Measurements from ENCODE around the gene AP4E1.
"Not testable (repeated sequence)": the region's sequence is repeated elsewhere in the genome, so short reads cannot be mapped to it uniquely, and the experiment has no call there.

Gene AP4E1

DNA sequence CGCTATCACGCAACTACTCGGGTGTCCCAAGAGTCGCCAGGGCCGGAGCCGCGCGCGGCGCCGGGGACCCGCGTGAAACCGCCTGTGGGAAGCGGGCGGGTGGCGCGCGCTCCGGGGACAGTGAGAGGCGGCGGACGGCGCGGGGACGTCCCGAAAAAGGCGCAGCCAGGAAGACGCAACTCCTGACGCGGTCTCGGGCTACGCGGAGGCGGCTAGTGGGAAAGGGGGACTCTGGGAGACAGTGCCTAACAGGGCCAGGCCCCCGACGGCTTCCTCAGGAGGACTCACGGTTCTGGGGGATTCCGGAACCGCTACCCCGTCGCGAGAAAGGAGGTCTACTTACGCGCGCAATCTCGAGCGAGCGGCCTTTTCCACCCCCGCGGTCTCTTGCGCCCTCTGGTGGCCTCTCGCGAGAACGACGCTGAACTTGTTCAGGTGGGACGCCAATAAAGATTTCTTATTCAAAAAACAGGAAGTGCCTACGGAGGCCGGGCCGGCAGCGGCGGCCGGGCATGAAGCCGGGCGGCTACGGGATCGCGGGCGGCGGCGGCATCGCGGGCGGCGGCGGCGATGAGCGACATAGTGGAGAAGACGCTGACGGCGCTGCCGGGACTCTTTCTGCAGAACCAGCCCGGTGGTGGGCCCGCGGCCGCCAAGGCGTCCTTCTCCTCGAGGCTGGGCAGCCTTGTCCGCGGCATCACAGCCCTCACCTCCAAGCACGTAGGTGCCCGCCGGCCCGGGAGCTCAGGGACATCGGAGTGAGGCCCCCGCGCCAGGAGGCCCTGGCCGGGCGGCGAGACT, at the start of gene AP4E1:
Gene AP4E1 (plus strand): TSS at position 475 of the 801 bp plus-strand sequence. CDS start 96 bp downstream, at position 571.
- Histone ChIP-seq H3K9me3 (ENCODE audit: control insufficient read depth, low read length) (no peaks in the 10 kb centered on the region), H3K9ac (ENCODE audit: low read length) (peak within 1 kb of the TSS; percentile 83), H3K36me3 (ENCODE audit: control insufficient read depth, insufficient read depth, low read length) (no peaks in the 10 kb centered on the region), H3K27me3 (ENCODE audit: control insufficient read depth, insufficient read depth, low read length) (no peaks in the 10 kb centered on the region), H3K4me1 (ENCODE audit: control insufficient read depth, insufficient read depth, low read length) (peaks cover 8% of the 10 kb centered on the region), H3K4me3 (ENCODE audit: low read length) (peak within 1 kb of the TSS; percentile 80)

DNA sequence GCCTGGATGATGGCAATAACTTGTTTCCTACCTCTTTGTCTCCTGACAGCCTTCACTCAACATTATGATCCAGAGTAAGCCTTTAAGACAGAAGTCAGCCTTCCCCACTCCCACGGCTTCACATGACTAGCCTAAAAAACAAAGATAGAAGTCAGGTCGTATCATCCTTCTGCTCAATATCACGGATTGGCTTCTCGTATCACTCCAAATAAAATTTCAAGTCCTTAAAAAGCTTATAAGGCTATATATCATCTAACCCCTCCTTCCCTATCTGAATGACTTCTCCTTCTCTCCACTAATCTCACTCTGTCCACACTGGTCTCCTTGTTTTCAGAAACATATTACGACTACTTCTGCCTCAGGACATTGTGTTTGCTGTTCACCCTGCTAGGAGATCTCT, 47.7 kb upstream of the AP4E1 start:
- Histone ChIP-seq H3K9ac (ENCODE audit: low read length) (no peak overlapping the region), H3K4me1 (ENCODE audit: control insufficient read depth, insufficient read depth, low read length) (no peaks in the 10 kb centered on the region), H3K9me3 (ENCODE audit: control insufficient read depth, low read length) (no peaks in the 10 kb centered on the region), H3K36me3 (ENCODE audit: control insufficient read depth, insufficient read depth, low read length) (no peaks in the 10 kb centered on the region), H3K27me3 (ENCODE audit: control insufficient read depth, insufficient read depth, low read length) (no peaks in the 10 kb centered on the region), H3K4me3 (ENCODE audit: low read length) (no peak overlapping the region)

GRCh38 chr15:50862553-50862952, 45.9 kb upstream of the AP4E1 start:
- H3K27me3 ChIP-seq (ENCODE audit: control insufficient read depth, insufficient read depth, low read length) = no peaks in the 10 kb centered on the region
- H3K9ac ChIP-seq (ENCODE audit: low read length) = no peak overlapping the region
- H3K4me1 ChIP-seq (ENCODE audit: control insufficient read depth, insufficient read depth, low read length) = no peaks in the 10 kb centered on the region
- no peaks in the 10 kb centered on the region for H3K9me3 ChIP-seq (ENCODE audit: control insufficient read depth, low read length)
- no peak overlapping the region for H3K4me3 ChIP-seq (ENCODE audit: low read length)
- H3K36me3 ChIP-seq (ENCODE audit: control insufficient read depth, insufficient read depth, low read length) = no peaks in the 10 kb centered on the region

DNA sequence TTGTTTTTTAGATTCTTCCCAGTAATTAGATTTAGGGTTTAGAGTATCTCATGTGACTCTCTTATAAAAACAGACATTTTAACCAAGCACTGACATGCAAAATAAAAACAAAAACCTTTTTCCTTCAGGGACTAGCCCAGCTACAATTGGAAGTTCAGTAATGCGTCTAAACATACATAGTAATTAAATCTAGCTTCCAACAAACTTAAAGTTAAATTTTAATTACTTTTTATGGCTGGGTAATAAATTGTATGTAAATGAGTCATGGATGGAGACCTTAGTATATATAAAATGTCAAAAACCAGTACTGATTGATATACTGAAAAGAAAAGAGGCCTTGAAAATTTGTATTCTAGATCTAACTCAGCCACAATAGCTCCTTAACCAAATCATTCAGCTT, 43.6 kb upstream of the AP4E1 start:
- no peaks in the 10 kb centered on the region for H3K27me3 ChIP-seq (ENCODE audit: control insufficient read depth, insufficient read depth, low read length)
- H3K36me3 ChIP-seq (ENCODE audit: control insufficient read depth, insufficient read depth, low read length) = no peaks in the 10 kb centered on the region
- H3K4me3 ChIP-seq (ENCODE audit: low read length) = no peak overlapping the region
- H3K9me3 ChIP-seq (ENCODE audit: control insufficient read depth, low read length) = no peaks in the 10 kb centered on the region
- no peak overlapping the region for H3K9ac ChIP-seq (ENCODE audit: low read length)
- no peaks in the 10 kb centered on the region for H3K4me1 ChIP-seq (ENCODE audit: control insufficient read depth, insufficient read depth, low read length)

GRCh38 chr15:50865515-50866353, 42.7 kb upstream of the AP4E1 start:
- no peak overlapping the region for H3K4me3 ChIP-seq (ENCODE audit: low read length)
- no peak overlapping the region for H3K9ac ChIP-seq (ENCODE audit: low read length)
- H3K4me1 ChIP-seq (ENCODE audit: control insufficient read depth, insufficient read depth, low read length) = no peaks in the 10 kb centered on the region
- no peaks in the 10 kb centered on the region for H3K9me3 ChIP-seq (ENCODE audit: control insufficient read depth, low read length)
- H3K27me3 ChIP-seq (ENCODE audit: control insufficient read depth, insufficient read depth, low read length) = no peaks in the 10 kb centered on the region
- H3K36me3 ChIP-seq (ENCODE audit: control insufficient read depth, insufficient read depth, low read length) = no peaks in the 10 kb centered on the region

GRCh38 chr15:50871832-50872231, 36.7 kb upstream of the AP4E1 start:
- Histone ChIP-seq H3K36me3 (ENCODE audit: control insufficient read depth, insufficient read depth, low read length) (no peaks in the 10 kb centered on the region), H3K9me3 (ENCODE audit: control insufficient read depth, low read length) (no peaks in the 10 kb centered on the region), H3K4me3 (ENCODE audit: low read length) (no peak overlapping the region), H3K4me1 (ENCODE audit: control insufficient read depth, insufficient read depth, low read length) (no peaks in the 10 kb centered on the region), H3K27me3 (ENCODE audit: control insufficient read depth, insufficient read depth, low read length) (no peaks in the 10 kb centered on the region), H3K9ac (ENCODE audit: low read length) (no peak overlapping the region)

- no peaks in the 10 kb centered on the region for H3K27me3 ChIP-seq (ENCODE audit: control insufficient read depth, insufficient read depth, low read length)
- no peak overlapping the region for H3K4me3 ChIP-seq (ENCODE audit: low read length)
- no peaks in the 10 kb centered on the region for H3K36me3 ChIP-seq (ENCODE audit: control insufficient read depth, insufficient read depth, low read length)
- no peaks in the 10 kb centered on the region for H3K9me3 ChIP-seq (ENCODE audit: control insufficient read depth, low read length)
- no peak overlapping the region for H3K9ac ChIP-seq (ENCODE audit: low read length)
- no peaks in the 10 kb centered on the region for H3K4me1 ChIP-seq (ENCODE audit: control insufficient read depth, insufficient read depth, low read length)
These were observed 35.6 kb upstream of the AP4E1 start for GRCh38 chr15:50872832-50873426.

- no peak overlapping the region for H3K9ac ChIP-seq (ENCODE audit: low read length)
- H3K9me3 ChIP-seq (ENCODE audit: control insufficient read depth, low read length) = no peaks in the 10 kb centered on the region
- no peaks in the 10 kb centered on the region for H3K27me3 ChIP-seq (ENCODE audit: control insufficient read depth, insufficient read depth, low read length)
- no peaks in the 10 kb centered on the region for H3K4me1 ChIP-seq (ENCODE audit: control insufficient read depth, insufficient read depth, low read length)
- no peaks in the 10 kb centered on the region for H3K36me3 ChIP-seq (ENCODE audit: control insufficient read depth, insufficient read depth, low read length)
- no peak overlapping the region for H3K4me3 ChIP-seq (ENCODE audit: low read length)
These were observed 34.5 kb upstream of the AP4E1 start for GRCh38 chr15:50873935-50874361.

- H3K4me3 ChIP-seq (ENCODE audit: low read length); H3K36me3 ChIP-seq (ENCODE audit: control insufficient read depth, insufficient read depth, low read length); H3K9me3 ChIP-seq (ENCODE audit: control insufficient read depth, low read length); H3K4me1 ChIP-seq (ENCODE audit: control insufficient read depth, insufficient read depth, low read length); H3K9ac ChIP-seq (ENCODE audit: low read length); H3K27me3 ChIP-seq (ENCODE audit: control insufficient read depth, insufficient read depth, low read length): not testable (repeated sequence)
These were observed 33.2 kb upstream of the AP4E1 start for GRCh38 chr15:50875238-50875637.

- Histone ChIP-seq H3K36me3 (ENCODE audit: control insufficient read depth, insufficient read depth, low read length) (no peaks in the 10 kb centered on the region), H3K27me3 (ENCODE audit: control insufficient read depth, insufficient read depth, low read length) (no peaks in the 10 kb centered on the region), H3K4me3 (ENCODE audit: low read length) (peak overlapping the region; percentile 21), H3K9ac (ENCODE audit: low read length) (peak overlapping the region; percentile 32), H3K9me3 (ENCODE audit: control insufficient read depth, low read length) (no peaks in the 10 kb centered on the region), H3K4me1 (ENCODE audit: control insufficient read depth, insufficient read depth, low read length) (no peaks in the 10 kb centered on the region)
These were observed 32.1 kb upstream of the AP4E1 start for GRCh38 chr15:50876260-50876988.

DNA sequence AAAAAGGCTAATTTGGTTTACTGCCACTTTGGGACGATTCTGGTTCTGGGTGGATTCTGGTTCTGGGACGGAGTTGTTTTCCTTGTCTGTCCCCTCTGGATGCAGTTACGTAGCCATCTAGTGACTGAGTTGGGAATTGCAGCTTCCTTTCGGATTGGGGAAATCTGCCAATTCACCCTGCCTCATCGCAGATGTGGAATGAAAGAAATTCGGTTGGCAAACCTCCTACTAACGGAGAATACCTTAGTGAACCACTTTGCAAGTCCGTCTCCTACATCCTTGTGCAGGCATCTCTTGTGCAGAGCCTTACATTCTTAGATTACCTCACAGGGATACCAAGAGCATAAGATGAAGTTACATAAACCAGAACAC, 31.5 kb upstream of the AP4E1 start:
- Histone ChIP-seq H3K9me3 (ENCODE audit: control insufficient read depth, low read length) (no peaks in the 10 kb centered on the region), H3K9ac (ENCODE audit: low read length) (peak overlapping the region; percentile 32), H3K36me3 (ENCODE audit: control insufficient read depth, insufficient read depth, low read length) (no peaks in the 10 kb centered on the region), H3K27me3 (ENCODE audit: control insufficient read depth, insufficient read depth, low read length) (no peaks in the 10 kb centered on the region), H3K4me3 (ENCODE audit: low read length) (peak overlapping the region; percentile 21), H3K4me1 (ENCODE audit: control insufficient read depth, insufficient read depth, low read length) (no peaks in the 10 kb centered on the region)
